ENCODE data around the gene SRGAP3.

The SRGAP3 gene

GRCh38 chr3:9135930-9136525 lies 113.4 kb downstream of the SRGAP3 start:
- Histone ChIP-seq H3K4me2 (ENCODE audit: low read length) (no peak overlapping the region), H3K36me3 (ENCODE audit: insufficient read depth, low read length) (no peaks in the 10 kb centered on the region), H3K4me3 (ENCODE audit: low read length) (no peak overlapping the region), H3K9me3 (replicated peaks; ENCODE audit: low read length) (no peaks in the 10 kb centered on the region), H3K9ac (ENCODE audit: low read depth, low read length) (no peak overlapping the region), H3K27me3 (ENCODE audit: control insufficient read depth, insufficient read depth, low read length) (peaks cover 36% of the 10 kb centered on the region), H3K4me1 (ENCODE audit: control insufficient read depth, insufficient read depth, low read length) (no peaks in the 10 kb centered on the region)

GRCh38 chr3:9135526-9135925 lies 113.9 kb downstream of the SRGAP3 start:
- H3K4me1 ChIP-seq (ENCODE audit: control insufficient read depth, insufficient read depth, low read length), result no peaks in the 10 kb centered on the region
- H3K9me3 ChIP-seq (replicated peaks; ENCODE audit: low read length), result no peaks in the 10 kb centered on the region
- no peak overlapping the region for H3K4me3 ChIP-seq (ENCODE audit: low read length)
- H3K36me3 ChIP-seq (ENCODE audit: insufficient read depth, low read length), result no peaks in the 10 kb centered on the region
- H3K27me3 ChIP-seq (ENCODE audit: control insufficient read depth, insufficient read depth, low read length), result peaks cover 37% of the 10 kb centered on the region
- no peak overlapping the region for H3K4me2 ChIP-seq (ENCODE audit: low read length)
- H3K9ac ChIP-seq (ENCODE audit: low read depth, low read length), result no peak overlapping the region

- Histone ChIP-seq H3K4me1 (ENCODE audit: control insufficient read depth, insufficient read depth, low read length) (no peaks in the 10 kb centered on the region), H3K9me3 (replicated peaks; ENCODE audit: low read length) (no peaks in the 10 kb centered on the region), H3K4me3 (ENCODE audit: low read length) (no peak overlapping the region), H3K27me3 (ENCODE audit: control insufficient read depth, insufficient read depth, low read length) (peaks cover 36% of the 10 kb centered on the region), H3K9ac (ENCODE audit: low read depth, low read length) (no peak overlapping the region), H3K4me2 (ENCODE audit: low read length) (no peak overlapping the region), H3K36me3 (ENCODE audit: insufficient read depth, low read length) (no peaks in the 10 kb centered on the region)
Observed at GRCh38 chr3:9133656-9134055, 115.8 kb downstream of the SRGAP3 start.

GRCh38 chr3:9130345-9131305 lies 118.8 kb downstream of the SRGAP3 start:
- no peaks in the 10 kb centered on the region for H3K4me1 ChIP-seq (ENCODE audit: control insufficient read depth, insufficient read depth, low read length)
- H3K9ac ChIP-seq (ENCODE audit: low read depth, low read length), result no peak overlapping the region
- H3K36me3 ChIP-seq (ENCODE audit: insufficient read depth, low read length), result no peaks in the 10 kb centered on the region
- no peaks in the 10 kb centered on the region for H3K9me3 ChIP-seq (replicated peaks; ENCODE audit: low read length)
- H3K27me3 ChIP-seq (ENCODE audit: control insufficient read depth, insufficient read depth, low read length), result peaks cover 24% of the 10 kb centered on the region
- no peak overlapping the region for H3K4me3 ChIP-seq (ENCODE audit: low read length)
- no peak overlapping the region for H3K4me2 ChIP-seq (ENCODE audit: low read length)

GRCh38 chr3:9129365-9129764 lies 120.1 kb downstream of the SRGAP3 start:
- H3K9ac ChIP-seq (ENCODE audit: low read depth, low read length), result no peak overlapping the region
- H3K4me3 ChIP-seq (ENCODE audit: low read length), result no peak overlapping the region
- no peaks in the 10 kb centered on the region for H3K36me3 ChIP-seq (ENCODE audit: insufficient read depth, low read length)
- H3K9me3 ChIP-seq (replicated peaks; ENCODE audit: low read length), result no peaks in the 10 kb centered on the region
- no peaks in the 10 kb centered on the region for H3K4me1 ChIP-seq (ENCODE audit: control insufficient read depth, insufficient read depth, low read length)
- peaks cover 28% of the 10 kb centered on the region for H3K27me3 ChIP-seq (ENCODE audit: control insufficient read depth, insufficient read depth, low read length)
- H3K4me2 ChIP-seq (ENCODE audit: low read length), result no peak overlapping the region

GRCh38 chr3:9125278-9125951 lies 124.0 kb downstream of the SRGAP3 start:
- Histone ChIP-seq H3K9me3 (replicated peaks; ENCODE audit: low read length) (no peaks in the 10 kb centered on the region), H3K4me3 (ENCODE audit: low read length) (no peak overlapping the region), H3K27me3 (ENCODE audit: control insufficient read depth, insufficient read depth, low read length) (peaks cover 25% of the 10 kb centered on the region), H3K4me1 (ENCODE audit: control insufficient read depth, insufficient read depth, low read length) (no peaks in the 10 kb centered on the region), H3K36me3 (ENCODE audit: insufficient read depth, low read length) (no peaks in the 10 kb centered on the region), H3K4me2 (ENCODE audit: low read length) (no peak overlapping the region), H3K9ac (ENCODE audit: low read depth, low read length) (no peak overlapping the region)

- H3K36me3 ChIP-seq (ENCODE audit: insufficient read depth, low read length), result no peaks in the 10 kb centered on the region
Observed at GRCh38 chr3:9124730-9125129, 124.7 kb downstream of the SRGAP3 start.

GRCh38 chr3:9123840-9124239 lies 125.6 kb downstream of the SRGAP3 start:
- H3K9me3 ChIP-seq (replicated peaks; ENCODE audit: low read length), result no peaks in the 10 kb centered on the region
- H3K36me3 ChIP-seq (ENCODE audit: insufficient read depth, low read length), result no peaks in the 10 kb centered on the region
- H3K9ac ChIP-seq (ENCODE audit: low read depth, low read length), result no peak overlapping the region
- peaks cover 23% of the 10 kb centered on the region for H3K27me3 ChIP-seq (ENCODE audit: control insufficient read depth, insufficient read depth, low read length)
- H3K4me1 ChIP-seq (ENCODE audit: control insufficient read depth, insufficient read depth, low read length), result no peaks in the 10 kb centered on the region
- H3K4me2 ChIP-seq (ENCODE audit: low read length), result no peak overlapping the region
- no peak overlapping the region for H3K4me3 ChIP-seq (ENCODE audit: low read length)

More at GRCh38 chr3:9124730-9125129, 124.7 kb downstream of the SRGAP3 start:
- Histone ChIP-seq H3K4me1 (ENCODE audit: control insufficient read depth, insufficient read depth, low read length) (no peaks in the 10 kb centered on the region), H3K9me3 (replicated peaks; ENCODE audit: low read length) (no peaks in the 10 kb centered on the region), H3K4me2 (ENCODE audit: low read length) (no peak overlapping the region), H3K9ac (ENCODE audit: low read depth, low read length) (no peak overlapping the region), H3K4me3 (ENCODE audit: low read length) (no peak overlapping the region), H3K27me3 (ENCODE audit: control insufficient read depth, insufficient read depth, low read length) (peaks cover 23% of the 10 kb centered on the region)

- Histone ChIP-seq H3K4me3 (ENCODE audit: low read length) (no peak overlapping the region), H3K9me3 (replicated peaks; ENCODE audit: low read length) (no peaks in the 10 kb centered on the region), H3K27me3 (ENCODE audit: control insufficient read depth, insufficient read depth, low read length) (peaks cover 23% of the 10 kb centered on the region), H3K9ac (ENCODE audit: low read depth, low read length) (no peak overlapping the region), H3K4me1 (ENCODE audit: control insufficient read depth, insufficient read depth, low read length) (no peaks in the 10 kb centered on the region), H3K36me3 (ENCODE audit: insufficient read depth, low read length) (no peaks in the 10 kb centered on the region), H3K4me2 (ENCODE audit: low read length) (no peak overlapping the region)
Observed at GRCh38 chr3:9122732-9123364, 126.6 kb downstream of the SRGAP3 start.

GRCh38 chr3:9121366-9122001 lies 128.0 kb downstream of the SRGAP3 start:
- no peaks in the 10 kb centered on the region for H3K4me1 ChIP-seq (ENCODE audit: control insufficient read depth, insufficient read depth, low read length)
- H3K36me3 ChIP-seq (ENCODE audit: insufficient read depth, low read length), result no peaks in the 10 kb centered on the region
- H3K4me2 ChIP-seq (ENCODE audit: low read length), result no peak overlapping the region

GRCh38 chr3:9119331-9119730 lies 130.1 kb downstream of the SRGAP3 start:
- Histone ChIP-seq H3K4me1 (ENCODE audit: control insufficient read depth, insufficient read depth, low read length) (no peaks in the 10 kb centered on the region), H3K36me3 (ENCODE audit: insufficient read depth, low read length) (no peaks in the 10 kb centered on the region), H3K4me2 (ENCODE audit: low read length) (no peak overlapping the region), H3K27me3 (ENCODE audit: control insufficient read depth, insufficient read depth, low read length) (peaks cover 14% of the 10 kb centered on the region), H3K4me3 (ENCODE audit: low read length) (no peak overlapping the region), H3K9ac (ENCODE audit: low read depth, low read length) (no peak overlapping the region), H3K9me3 (replicated peaks; ENCODE audit: low read length) (no peaks in the 10 kb centered on the region)

More at GRCh38 chr3:9121366-9122001, 128.0 kb downstream of the SRGAP3 start:
- Histone ChIP-seq H3K9ac (ENCODE audit: low read depth, low read length) (no peak overlapping the region), H3K27me3 (ENCODE audit: control insufficient read depth, insufficient read depth, low read length) (peaks cover 27% of the 10 kb centered on the region), H3K4me3 (ENCODE audit: low read length) (no peak overlapping the region), H3K9me3 (replicated peaks; ENCODE audit: low read length) (no peaks in the 10 kb centered on the region)

Measured in skeletal muscle satellite cell (primary cell).